Activated T-cell treated with anti-CD3 and anti-CD28 coated beads, Interleukin-2, amount 50 U/mL, for 24 hours (primary cell): ENCODE results near the gene OR51B4.
"Not testable (repeated sequence)": the region's sequence is repeated elsewhere in the genome, so short reads cannot be mapped to it uniquely, and the experiment has no call there.

Experiments
- DNase-seq: peaks from one replicate; pipeline ENCODE4 v3.0.0-alpha.2; 2020
- H3K27ac Mint-ChIP-seq: 2 replicates; pipeline ENCODE4 v1.8.0; 2020; ENCODE audit warnings: mild to moderate bottlenecking, mixed read lengths
- H3K27me3 Mint-ChIP-seq: 2 replicates; pipeline ENCODE4 v1.8.0; 2020; ENCODE audit warnings: mixed read lengths
- H3K36me3 Mint-ChIP-seq: 2 replicates; pipeline ENCODE4 v1.8.0; 2020; ENCODE audit warnings: low read depth, mixed read lengths
- H3K4me1 Mint-ChIP-seq: 2 replicates; pipeline ENCODE4 v1.8.0; 2020; ENCODE audit warnings: low read depth, mixed read lengths
- H3K4me3 Mint-ChIP-seq: 2 replicates; pipeline ENCODE4 v1.8.0; 2020; ENCODE audit warnings: mild to moderate bottlenecking, moderate library complexity, mixed read lengths
- H3K9me3 Mint-ChIP-seq: 2 replicates; pipeline ENCODE4 v1.8.0; 2020; ENCODE audit warnings: mixed read lengths

OR51B4 gene, protein sequence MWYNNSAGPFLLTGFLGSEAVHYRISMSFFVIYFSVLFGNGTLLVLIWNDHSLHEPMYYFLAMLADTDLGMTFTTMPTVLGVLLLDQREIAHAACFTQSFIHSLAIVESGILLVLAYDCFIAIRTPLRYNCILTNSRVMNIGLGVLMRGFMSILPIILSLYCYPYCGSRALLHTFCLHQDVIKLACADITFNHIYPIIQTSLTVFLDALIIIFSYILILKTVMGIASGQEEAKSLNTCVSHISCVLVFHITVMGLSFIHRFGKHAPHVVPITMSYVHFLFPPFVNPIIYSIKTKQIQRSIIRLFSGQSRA

DNA sequence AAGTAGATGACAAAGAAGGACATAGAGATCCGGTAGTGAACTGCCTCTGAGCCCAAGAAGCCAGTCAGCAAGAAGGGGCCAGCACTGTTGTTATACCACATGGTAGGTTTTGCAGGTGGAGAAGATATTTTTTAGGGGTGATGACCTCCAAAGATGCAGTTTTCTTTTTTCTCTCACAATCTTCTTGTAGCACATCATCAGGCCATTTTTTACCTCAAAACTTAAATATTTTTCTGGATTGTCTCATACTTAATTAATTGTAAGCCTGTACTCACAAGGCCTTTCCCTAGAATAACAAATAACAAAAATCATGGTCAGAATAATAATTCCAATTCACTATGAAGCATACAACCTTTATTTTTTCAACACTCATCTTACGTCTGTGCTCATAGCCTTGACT, at the start of gene OR51B4:
Gene OR51B4 (minus strand): TSS at position 101 of the 400 bp plus-strand sequence. CDS start 0 bp downstream, at position 101.
- DNase-seq: no peak
- no peaks in the 10 kb centered on the region for H3K36me3 Mint-ChIP-seq
- no peaks in the 10 kb centered on the region for H3K4me1 Mint-ChIP-seq
- no peak within 1 kb of the TSS for H3K4me3 Mint-ChIP-seq
- no peak within 1 kb of the TSS for H3K27ac Mint-ChIP-seq
- H3K9me3 Mint-ChIP-seq: no peaks in the 10 kb centered on the region
- H3K27me3 Mint-ChIP-seq: peaks cover 10% of the 10 kb centered on the region

DNA sequence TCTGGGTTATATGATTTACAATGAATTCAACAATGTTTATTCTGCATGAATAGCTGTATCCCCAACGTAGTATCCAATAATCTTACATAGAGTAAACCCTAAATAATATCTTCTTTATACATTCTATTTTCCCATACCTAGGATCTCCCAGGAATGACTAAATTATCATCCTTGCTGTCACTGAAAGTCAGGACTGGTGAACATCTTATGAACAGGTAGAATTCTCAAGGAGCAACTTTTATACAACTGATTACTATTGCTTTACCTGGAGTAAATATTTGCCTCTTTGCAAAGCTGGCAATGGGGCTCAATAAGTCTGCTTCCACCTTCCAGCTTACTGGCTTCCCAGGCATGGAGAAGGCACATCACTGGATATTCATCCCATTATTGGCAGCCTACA, 49.5 kb upstream of the OR51B4 start, which contains the start of gene OR51B6:
Gene OR51B6 (plus strand): TSS at position 301 of the 400 bp plus-strand sequence. CDS start 0 bp downstream, at position 301.
- no peak for DNase-seq
- H3K27ac Mint-ChIP-seq: no peak within 1 kb of the TSS
- H3K36me3 Mint-ChIP-seq: no peaks in the 10 kb centered on the region
- no peak within 1 kb of the TSS for H3K4me3 Mint-ChIP-seq
- H3K27me3 Mint-ChIP-seq: peaks cover 8% of the 10 kb centered on the region
- no peaks in the 10 kb centered on the region for H3K4me1 Mint-ChIP-seq
- H3K9me3 Mint-ChIP-seq: no peaks in the 10 kb centered on the region

DNA sequence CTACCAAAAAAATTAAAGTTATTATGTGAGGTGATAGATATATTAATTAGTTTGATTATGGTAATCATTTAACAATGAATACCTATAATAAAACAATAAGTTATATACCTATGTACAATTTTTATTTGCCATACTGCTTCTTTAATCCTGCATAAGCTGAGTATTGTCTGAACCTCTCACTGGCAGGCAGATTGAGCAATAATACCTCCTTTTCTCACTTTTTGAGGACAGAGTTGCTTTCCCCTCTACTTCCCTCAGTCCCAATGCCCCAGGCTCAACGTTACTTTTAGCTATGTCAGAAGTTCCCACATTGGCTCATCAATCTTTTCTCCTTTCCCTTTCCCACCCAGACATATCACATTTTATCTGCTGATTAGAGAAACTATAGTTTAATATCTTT, 47.8 kb upstream of the OR51B4 start:
- Mint-ChIP-seq H3K27me3 (peaks cover 3% of the 10 kb centered on the region), H3K4me3 (no peak overlapping the region), H3K27ac (no peak overlapping the region), H3K9me3 (no peaks in the 10 kb centered on the region), H3K36me3 (no peaks in the 10 kb centered on the region), H3K4me1 (no peaks in the 10 kb centered on the region)
- DNase-seq: no peak

DNA sequence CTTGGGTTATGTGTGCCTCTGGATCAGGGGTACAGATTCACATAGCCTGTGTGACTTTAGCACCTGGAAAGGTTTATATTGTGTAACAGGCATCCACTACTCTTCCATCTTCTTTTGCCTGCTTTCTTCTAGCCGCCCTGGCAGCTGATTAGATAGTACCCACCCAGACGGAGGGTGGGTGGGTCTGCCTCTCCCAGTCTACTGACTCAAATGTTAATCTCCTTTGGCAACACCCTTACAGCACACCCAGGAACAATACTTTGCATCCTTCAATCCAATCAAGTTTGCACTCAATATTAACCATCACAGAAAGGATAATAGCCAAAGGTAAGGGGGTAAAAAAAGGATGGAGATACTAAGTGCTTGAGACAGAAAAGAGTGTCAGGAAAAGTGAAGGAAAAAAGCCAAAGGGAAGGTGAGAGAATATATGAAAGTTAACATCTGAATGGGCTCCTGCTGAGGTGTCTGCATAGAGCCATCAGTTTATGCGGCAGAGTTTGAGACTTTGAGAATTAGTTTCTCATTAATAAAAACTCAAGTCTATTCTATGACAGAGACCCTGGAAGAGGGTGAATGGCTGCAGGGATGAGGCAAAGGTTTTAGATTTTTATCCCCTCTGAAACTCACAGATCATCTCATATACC, 46.9 kb upstream of the OR51B4 start:
- Mint-ChIP-seq H3K27ac (no peak overlapping the region), H3K4me3 (no peak overlapping the region), H3K9me3 (no peaks in the 10 kb centered on the region), H3K36me3 (no peaks in the 10 kb centered on the region), H3K4me1 (no peaks in the 10 kb centered on the region), H3K27me3 (no peaks in the 10 kb centered on the region)
- no peak for DNase-seq

DNA sequence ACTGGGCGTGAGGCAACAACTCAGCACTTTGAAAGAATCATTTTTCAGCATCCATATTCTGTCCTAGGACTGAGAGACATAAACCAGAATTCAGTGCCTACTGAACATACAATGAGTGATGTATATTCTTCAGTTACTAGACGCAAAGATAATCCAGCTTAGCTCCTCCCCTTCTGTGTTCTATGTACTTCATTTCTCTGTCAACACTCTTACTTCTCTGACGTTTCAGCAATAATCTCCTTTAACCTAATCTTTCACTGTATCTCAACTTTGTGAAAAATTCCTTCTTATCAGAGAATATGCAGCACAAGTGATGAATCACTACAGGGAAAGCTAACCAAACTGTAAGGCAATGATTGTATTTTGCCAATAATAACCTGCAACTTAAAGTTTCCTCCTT, 44.1 kb upstream of the OR51B4 start:
- H3K36me3 Mint-ChIP-seq: no peaks in the 10 kb centered on the region
- H3K27ac Mint-ChIP-seq: no peak overlapping the region
- DNase-seq: no peak
- no peaks in the 10 kb centered on the region for H3K4me1 Mint-ChIP-seq
- peaks cover 2% of the 10 kb centered on the region for H3K27me3 Mint-ChIP-seq
- H3K9me3 Mint-ChIP-seq: no peaks in the 10 kb centered on the region
- H3K4me3 Mint-ChIP-seq: no peak overlapping the region

DNA sequence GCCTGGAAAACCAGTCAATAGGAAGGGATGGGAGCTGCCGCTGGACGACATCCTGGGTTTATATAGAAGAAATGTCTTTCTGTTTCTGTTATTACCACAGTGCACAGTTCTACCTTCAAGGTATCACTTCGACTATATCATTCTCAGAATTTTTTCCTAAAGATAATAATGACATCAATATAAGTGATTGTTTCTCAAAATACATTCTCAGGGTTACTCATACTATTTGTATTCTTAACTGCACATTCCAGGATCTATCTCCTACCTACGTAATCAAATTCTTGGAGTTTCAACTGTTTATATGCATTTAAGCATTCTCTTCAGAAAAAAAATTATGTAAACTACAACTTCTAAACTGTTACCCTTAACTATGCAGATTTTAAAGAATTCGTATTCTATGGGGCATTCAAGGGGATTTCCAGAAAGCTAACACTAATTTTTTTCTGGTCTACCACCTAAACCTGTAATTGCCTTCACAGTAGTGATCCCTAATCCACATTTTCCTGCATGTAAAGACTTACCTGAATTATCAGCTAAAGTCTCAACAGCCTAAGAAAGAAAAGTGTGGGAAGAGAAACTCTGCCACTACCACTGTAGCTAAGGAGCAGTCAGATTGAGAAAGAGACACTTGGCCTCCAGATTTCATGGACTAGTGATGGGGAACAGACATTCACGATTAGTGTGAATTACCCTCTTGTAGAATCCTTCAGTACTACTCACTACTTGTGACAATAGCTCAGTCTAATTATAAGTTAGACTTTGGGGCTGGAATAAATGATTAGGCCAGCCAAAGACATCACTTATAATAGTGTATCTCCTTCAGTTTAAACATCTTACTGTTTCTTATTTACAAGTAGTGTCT, 42.0 kb upstream of the OR51B4 start, which contains the start of gene OR51B5:
Gene OR51B5 (minus strand): TSS at position 51 of the 862 bp plus-strand sequence. CDS start 0 bp downstream, at position 51.
- no peaks in the 10 kb centered on the region for H3K9me3 Mint-ChIP-seq
- H3K4me1 Mint-ChIP-seq: no peaks in the 10 kb centered on the region
- no peak within 1 kb of the TSS for H3K4me3 Mint-ChIP-seq
- no peak for DNase-seq
- no peak within 1 kb of the TSS for H3K27ac Mint-ChIP-seq
- H3K36me3 Mint-ChIP-seq: no peaks in the 10 kb centered on the region
- peaks cover 5% of the 10 kb centered on the region for H3K27me3 Mint-ChIP-seq

DNA sequence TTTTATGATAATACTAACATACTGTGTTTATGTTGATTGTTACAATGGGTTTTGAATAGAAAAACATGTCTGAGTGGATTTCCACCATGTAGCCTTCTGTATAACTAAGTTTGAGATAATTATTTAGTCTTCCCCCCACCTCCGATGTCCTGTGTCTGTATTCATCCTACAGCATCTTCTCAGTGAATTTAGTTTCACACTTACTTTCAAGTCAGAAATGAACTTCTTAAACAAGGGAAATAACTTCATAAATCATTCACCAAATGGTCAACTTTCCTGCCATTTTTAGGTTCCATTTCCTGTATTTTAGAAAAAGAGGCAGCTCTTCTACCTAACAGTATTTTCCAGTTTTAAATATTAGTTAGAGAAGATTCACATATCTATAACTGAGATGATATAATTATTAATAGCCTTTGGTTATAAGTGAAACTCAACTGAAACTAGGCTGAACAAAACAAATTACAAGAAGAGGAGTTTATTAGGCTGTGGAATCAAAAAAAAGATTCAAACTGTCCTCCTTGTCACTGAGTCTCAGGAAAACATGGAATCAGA, 38.1 kb upstream of the OR51B4 start:
- H3K4me1 Mint-ChIP-seq: no peaks in the 10 kb centered on the region
- H3K4me3 Mint-ChIP-seq: no peak overlapping the region
- H3K36me3 Mint-ChIP-seq: no peaks in the 10 kb centered on the region
- H3K9me3 Mint-ChIP-seq: no peaks in the 10 kb centered on the region
- no peak for DNase-seq
- H3K27me3 Mint-ChIP-seq: peaks cover 13% of the 10 kb centered on the region
- H3K27ac Mint-ChIP-seq: no peak overlapping the region

DNA sequence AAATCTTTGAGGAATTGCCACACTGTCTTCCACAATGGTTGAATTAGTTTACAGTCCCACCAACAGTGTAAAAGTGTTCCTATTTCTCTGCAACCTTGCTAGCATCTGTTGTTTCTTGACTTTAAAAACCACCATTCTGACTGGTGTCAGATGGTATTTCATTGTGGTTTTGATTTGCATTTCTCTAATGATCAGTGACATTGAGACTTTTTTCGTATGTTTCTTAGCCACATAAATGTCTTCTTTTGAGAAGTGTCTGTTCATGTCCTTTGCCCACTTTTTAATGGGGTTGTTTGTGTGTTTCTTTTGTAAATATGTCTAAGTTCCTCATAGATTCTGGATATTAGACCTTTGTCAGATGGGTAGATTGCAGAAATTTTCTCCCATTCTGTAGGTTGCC, 35.5 kb upstream of the OR51B4 start:
- not testable (repeated sequence) for H3K36me3 Mint-ChIP-seq, H3K27ac Mint-ChIP-seq, H3K4me1 Mint-ChIP-seq, H3K9me3 Mint-ChIP-seq, DNase-seq, H3K4me3 Mint-ChIP-seq
- H3K27me3 Mint-ChIP-seq: peaks cover 11% of the 10 kb centered on the region

DNA sequence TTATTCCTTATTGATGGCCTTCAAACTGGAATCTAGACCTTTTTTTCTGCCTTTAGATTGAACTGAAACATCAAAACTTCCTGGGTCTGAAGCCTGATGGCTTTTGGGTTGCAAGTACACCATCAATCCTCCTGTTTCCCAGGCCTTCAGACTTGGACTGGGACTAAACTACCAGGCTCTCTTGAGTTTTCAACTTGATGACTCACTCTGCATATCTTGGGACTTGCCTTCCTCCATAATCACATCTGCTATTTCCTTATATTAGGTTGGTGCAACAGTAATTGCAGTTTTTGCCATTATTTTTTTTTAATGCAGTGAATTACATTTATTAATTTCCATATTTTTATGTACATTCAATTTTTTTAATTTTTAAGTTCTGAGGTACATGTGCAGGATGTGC, 34.6 kb upstream of the OR51B4 start:
- no peaks in the 10 kb centered on the region for H3K9me3 Mint-ChIP-seq
- no peaks in the 10 kb centered on the region for H3K4me1 Mint-ChIP-seq
- H3K36me3 Mint-ChIP-seq: no peaks in the 10 kb centered on the region
- H3K27me3 Mint-ChIP-seq: peaks cover 11% of the 10 kb centered on the region
- H3K4me3 Mint-ChIP-seq: no peak overlapping the region
- no peak for DNase-seq
- H3K27ac Mint-ChIP-seq: no peak overlapping the region

DNA sequence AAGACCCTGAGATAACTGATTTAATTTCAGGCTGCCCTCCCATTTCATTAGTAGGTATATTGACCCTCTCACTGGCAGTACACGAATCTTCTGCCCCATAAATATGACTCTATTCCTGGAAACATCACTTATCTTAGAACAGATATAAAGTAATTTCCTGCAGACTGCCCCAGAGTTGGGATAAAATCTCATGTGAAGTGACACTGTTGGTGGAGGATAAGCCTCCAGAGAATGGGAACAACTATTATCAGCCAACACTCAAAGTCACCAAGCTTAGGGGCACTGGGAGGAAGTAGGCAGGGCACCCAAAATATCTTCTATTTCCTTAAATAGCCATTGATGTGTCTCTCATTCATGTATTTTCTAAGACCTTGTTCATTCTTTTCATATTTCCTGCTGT, 33.4 kb upstream of the OR51B4 start:
- H3K27ac Mint-ChIP-seq: no peak overlapping the region
- no peak overlapping the region for H3K4me3 Mint-ChIP-seq
- peaks cover 2% of the 10 kb centered on the region for H3K9me3 Mint-ChIP-seq

DNA sequence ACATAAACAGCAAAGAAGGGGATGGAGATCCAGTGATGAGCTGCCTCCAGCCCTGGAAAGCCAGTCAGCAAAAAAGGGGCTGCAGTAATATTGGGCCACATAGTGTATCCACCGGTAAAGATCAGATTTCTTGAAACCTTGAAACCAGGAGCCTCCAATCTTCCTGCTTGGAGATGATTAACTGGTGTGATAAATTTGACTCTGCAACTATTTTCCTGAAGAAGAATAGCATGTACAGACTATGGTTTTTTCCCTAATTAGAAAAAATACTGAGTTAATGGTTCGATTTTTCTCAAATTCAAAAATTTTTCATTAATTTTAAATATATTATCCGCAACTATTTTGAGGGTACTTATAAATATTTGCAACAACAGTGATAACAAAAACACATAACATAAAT, 22.5 kb upstream of the OR51B4 start, which contains the start of gene OR51B2:
Gene OR51B2 (minus strand): TSS at position 101 of the 400 bp plus-strand sequence. CDS start 0 bp downstream, at position 101.
- Mint-ChIP-seq H3K27me3 (no peaks in the 10 kb centered on the region), H3K27ac (no peak within 1 kb of the TSS), H3K36me3 (no peaks in the 10 kb centered on the region), H3K4me3 (no peak within 1 kb of the TSS), H3K4me1 (no peaks in the 10 kb centered on the region), H3K9me3 (no peaks in the 10 kb centered on the region)
- no peak for DNase-seq

More for the DNA sequence above, 33.4 kb upstream of the OR51B4 start:
- Mint-ChIP-seq H3K36me3 (no peaks in the 10 kb centered on the region), H3K4me1 (no peaks in the 10 kb centered on the region), H3K27me3 (peaks cover 11% of the 10 kb centered on the region)
- DNase-seq: no peak

DNA sequence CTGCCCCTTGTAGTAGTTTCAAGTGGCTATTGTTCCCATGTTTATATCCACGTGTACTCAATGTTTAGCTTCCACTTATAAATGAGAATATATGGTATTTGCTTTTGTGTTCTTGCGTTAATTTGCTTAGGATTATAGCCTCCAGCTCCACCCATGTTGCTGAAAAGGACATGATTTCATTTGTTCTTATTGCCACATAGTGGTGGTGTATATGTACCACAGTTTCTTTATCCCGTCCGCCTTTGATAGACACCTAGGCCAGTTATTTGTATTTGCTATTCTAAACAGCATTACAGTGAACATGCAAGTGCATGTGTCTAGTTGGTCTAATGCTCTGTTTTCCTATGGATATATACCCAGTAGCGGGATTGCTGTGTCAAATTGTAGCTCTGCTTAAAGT, 15.5 kb upstream of the OR51B4 start:
- no peaks in the 10 kb centered on the region for H3K36me3 Mint-ChIP-seq
- no peaks in the 10 kb centered on the region for H3K27me3 Mint-ChIP-seq
- H3K4me1 Mint-ChIP-seq: no peaks in the 10 kb centered on the region
- H3K9me3 Mint-ChIP-seq: no peaks in the 10 kb centered on the region
- no peak overlapping the region for H3K4me3 Mint-ChIP-seq
- no peak overlapping the region for H3K27ac Mint-ChIP-seq
- DNase-seq: no peak

DNA sequence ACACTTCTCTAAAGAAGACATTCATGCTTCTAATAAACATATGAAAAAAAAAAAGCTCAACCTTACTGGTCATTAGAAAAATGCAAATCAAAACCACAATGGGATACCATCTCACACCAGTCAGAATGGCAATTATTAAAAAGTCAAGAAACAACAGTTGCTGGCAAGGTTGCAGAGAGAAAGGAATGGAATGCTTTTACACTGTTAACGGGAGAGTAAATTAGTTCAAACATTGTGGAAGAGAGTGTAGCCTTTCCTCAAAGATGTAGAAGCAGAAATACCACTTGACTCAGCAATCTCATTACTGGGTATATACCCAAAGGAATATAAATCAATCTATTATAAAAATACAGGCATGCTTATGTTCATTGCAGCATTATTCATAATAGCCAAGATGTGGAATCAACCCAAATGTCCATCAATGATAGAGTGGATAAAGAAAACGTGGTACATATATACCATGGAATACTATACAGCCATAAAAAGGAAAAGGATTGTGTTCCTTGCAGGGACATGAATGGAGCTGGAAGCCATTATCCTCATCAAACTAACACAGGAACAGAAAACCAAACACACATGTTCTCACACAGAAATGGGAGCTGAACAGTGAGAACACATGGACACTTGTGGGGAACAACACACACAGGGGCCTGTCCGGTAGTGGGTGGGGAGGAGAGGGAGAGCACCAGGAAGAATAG, 11.7 kb upstream of the OR51B4 start:
- not testable (repeated sequence) for H3K36me3 Mint-ChIP-seq, H3K27me3 Mint-ChIP-seq, H3K9me3 Mint-ChIP-seq, H3K4me3 Mint-ChIP-seq, DNase-seq, H3K4me1 Mint-ChIP-seq, H3K27ac Mint-ChIP-seq

DNA sequence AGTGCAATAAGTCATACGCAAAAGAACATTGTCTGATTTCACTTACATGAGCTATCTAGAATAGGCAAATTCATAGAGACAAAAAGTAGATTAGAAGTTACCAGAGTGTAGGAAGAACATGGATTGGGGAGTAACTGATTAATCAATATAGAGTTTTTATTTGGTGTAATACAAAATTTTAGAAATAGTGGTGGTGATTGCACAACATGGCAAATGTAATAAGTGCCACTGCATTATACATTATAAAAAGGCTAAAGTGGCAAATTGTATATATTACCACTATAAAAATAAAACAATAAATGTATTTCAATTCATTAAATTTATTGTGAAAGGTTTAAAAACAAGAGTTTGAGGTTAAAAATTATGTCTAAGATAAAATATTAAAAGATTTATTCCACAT, 8.7 kb upstream of the OR51B4 start:
- Mint-ChIP-seq H3K4me1 (no peaks in the 10 kb centered on the region), H3K27ac (no peak overlapping the region), H3K27me3 (peaks cover 3% of the 10 kb centered on the region), H3K36me3 (no peaks in the 10 kb centered on the region), H3K4me3 (no peak overlapping the region), H3K9me3 (no peaks in the 10 kb centered on the region)
- no peak for DNase-seq
